HG02623 (cell line): ENCODE measurements around the gene NAALADL2.
A peak's percentile ranks its signal among the peaks of the same experiment; 100 is the strongest.

Experiments
- ATAC-seq: cut with Tn5 transposase; IDR thresholded peaks from one replicate; pipeline ENCODE4 v1.9.1; 2021; ENCODE audit warnings: moderate library complexity; ENCODE audit not compliant: unreplicated experiment

NAALADL2 gene

DNA sequence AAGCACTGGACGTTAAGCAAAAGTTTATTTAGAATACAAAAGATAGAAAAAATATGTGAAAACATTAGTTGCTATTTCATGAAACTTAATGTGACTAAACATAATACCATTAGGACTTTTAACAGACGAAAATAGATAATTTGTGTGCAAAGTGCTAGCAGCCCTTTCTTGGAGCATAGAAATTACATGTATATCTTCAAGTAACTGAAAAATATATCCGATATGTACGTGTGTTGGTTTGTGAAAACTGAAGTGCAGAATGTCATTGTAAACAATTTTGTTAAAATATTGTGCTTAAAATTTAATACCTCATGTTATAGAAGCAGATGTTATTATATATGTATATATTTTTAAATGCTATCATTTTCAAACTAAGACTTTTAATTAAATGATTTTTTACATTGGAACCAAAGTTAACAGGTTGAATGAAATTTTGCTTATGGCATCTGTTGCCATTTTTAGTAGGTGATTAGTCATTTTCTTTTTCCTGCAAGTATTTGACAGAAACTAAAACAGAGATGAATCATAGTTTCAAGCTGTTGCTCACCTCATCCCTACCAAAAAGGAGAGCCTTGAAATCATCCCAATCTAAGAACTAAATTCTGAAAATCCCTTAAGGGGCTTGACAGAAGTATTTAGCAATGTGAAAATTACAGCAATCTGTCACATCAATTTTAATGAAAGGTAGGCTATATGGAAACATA lies 334.8 kb downstream of the NAALADL2 start:
- peak; percentile 59 for ATAC-seq

DNA sequence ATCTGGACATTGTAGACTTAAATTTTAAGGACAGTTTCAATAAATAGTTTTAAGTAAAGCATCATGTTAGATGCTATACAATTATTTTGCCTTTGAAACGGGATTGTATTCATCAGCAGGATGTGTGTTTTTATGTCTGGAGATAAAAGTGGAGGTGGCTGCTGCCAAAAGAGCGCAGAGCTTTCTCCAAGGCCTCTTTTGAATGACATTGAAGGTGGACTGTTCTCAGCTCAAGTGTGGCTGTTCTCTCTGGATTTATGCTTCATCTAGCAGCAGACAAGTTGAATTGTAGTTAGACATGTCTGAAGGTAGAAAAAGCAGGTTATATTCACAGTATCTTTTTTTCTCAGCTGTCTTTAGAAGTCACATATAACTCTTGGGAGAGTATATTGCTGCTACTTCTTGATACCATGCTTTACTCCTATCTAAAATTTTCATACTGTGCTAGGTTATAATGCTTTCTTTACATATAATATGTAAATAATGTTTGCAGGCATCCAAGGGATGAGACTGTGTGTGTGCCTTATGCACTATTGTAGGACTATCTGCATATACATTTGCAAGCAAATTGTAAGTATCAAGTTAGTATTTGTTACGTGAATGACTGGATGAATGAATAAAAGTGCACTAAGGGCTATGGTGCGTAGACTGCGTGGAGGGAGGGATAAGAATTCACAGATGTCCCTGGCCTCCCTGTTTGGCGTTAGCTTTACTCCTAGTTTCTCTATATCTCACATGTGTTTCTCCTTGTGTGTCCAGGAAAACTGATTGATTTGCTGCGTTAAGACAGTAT lies 340.1 kb downstream of the NAALADL2 start:
- ATAC-seq, result no peak

DNA sequence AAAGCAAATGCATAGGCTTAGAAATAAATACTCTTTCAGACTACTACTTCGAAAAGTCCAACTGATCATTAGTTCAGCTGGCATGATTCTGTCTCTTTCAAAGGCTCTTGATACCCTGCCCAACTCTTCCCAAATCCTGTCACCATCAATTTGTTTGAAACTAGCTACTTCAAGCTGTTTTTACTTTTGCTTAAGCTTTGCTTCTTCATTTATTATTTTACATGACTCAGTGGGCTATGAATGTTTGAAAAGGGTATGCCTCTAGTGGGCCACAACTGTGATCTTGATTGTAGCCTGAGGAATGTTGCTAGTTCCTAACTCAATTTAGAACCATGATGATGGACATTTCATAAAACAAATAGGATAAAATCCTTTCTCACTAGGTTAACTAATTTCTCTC lies 340.8 kb downstream of the NAALADL2 start:
- ATAC-seq, result no peak

DNA sequence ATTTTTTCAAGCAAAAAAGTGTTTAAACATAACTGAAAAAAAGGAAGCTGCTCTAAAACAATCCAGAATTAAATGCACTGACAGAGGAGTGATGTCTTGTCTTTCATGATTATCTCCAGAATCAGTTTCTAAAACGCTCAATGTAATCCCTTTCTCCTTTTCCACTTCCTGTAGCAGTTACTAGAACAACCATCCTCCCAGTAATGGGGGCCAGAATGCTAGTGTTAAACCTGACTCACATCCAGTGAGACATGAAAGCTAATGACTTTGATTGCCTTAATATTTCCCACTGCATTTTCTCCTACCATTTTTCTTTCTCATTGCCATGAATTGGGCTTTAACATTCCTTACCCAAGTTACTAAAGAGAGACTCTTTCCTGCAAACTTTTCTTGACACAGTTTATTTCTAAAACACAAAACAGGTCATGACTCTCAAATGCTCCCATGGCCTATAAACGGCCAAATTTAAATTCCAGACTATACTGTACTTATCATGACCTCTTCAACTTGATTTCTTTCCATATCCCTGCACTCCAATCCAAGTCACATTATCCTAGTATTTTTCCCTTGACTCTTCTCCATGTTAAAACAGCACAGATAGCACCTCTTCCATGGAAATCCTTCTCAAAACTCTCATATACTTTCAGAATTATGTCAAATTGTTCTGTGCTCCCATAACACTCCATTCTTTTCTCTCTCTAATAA lies 341.4 kb downstream of the NAALADL2 start:
- no peak for ATAC-seq

DNA sequence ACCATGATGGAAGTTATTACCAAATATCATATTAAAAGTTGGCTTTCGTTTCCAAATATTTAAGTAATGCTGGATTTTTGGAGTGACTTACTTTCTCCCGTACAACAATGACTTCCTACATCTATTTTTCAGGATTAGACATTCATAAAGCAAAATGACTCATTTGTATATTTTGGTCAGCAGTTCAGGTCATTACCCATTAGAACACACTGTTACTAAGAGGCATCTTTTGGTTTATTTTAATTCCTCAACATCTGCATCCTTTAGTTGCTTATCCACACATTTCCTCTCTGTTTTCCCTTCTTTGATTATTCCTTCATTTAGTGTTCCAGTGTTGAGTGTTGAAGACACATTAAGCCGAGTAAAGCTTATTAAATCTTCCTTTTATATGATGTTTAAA lies 348.2 kb downstream of the NAALADL2 start:
- ATAC-seq, result no peak

DNA sequence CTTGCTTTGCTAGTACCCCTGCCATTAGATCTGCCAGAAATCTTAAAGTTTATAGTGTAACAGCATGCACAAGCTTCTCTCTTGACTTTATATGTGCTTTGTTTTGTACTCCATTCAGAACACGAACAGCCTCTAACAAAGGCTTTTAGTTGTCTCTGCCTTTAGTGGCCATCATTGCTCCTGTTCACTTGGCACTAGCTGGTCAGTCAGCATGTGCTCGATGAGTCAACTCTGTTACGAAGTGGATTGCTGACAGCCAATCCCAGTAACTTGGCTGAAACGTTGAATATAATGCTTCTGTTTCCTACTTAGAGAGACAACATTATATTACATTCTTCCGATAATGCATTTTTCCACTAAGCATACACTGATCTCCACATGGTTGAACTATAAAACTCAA lies 349.2 kb downstream of the NAALADL2 start:
- no peak for ATAC-seq

GRCh38 chr3:175211466-175211865 lies 352.3 kb downstream of the NAALADL2 start:
- no peak for ATAC-seq

GRCh38 chr3:175212896-175213295 lies 353.8 kb downstream of the NAALADL2 start:
- no peak for ATAC-seq

- ATAC-seq, result no peak
These were observed 355.1 kb downstream of the NAALADL2 start for GRCh38 chr3:175214216-175214615.

GRCh38 chr3:175215833-175216232 lies 356.7 kb downstream of the NAALADL2 start:
- ATAC-seq, result no peak

- no peak for ATAC-seq
These were observed 363.2 kb downstream of the NAALADL2 start for GRCh38 chr3:175222356-175222755.

GRCh38 chr3:175224051-175224450 lies 364.9 kb downstream of the NAALADL2 start:
- no peak for ATAC-seq

DNA sequence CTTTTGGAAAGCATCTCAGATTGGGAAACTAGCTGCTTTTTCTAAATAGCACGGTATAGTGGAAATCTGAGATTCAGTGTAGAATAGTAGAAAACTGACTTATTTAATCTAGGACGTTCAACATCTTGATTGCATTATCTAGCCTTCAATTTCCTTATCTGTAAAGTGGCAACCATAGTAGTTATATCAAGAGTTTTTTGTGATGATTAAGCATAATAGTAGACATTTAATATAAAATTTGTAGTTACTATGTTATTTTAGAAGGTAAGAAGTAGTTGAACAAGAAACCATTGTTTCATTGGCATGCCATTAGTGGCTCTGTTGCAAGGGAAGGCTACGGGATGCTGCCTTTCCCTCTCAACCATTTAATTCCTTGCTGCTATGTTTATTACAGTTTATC lies 367.3 kb downstream of the NAALADL2 start:
- ATAC-seq, result no peak

DNA sequence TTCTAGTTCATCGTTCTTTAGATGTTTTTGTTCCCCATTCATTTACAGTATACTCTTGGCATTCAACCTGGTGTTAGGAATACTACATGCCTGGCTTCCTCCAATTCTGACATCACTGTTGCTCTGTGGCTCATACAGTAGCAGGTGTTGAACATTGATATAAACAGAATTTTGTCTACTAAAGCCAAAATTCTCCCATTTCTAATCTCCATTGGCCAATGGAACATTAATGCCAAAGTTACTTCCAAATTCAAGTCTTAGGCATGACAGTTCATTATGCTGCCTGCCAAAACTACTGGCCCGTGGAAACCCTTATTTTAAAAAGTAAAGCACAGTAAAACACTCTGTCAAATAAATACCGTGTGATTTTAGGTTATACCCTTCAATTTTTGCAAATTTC lies 368.0 kb downstream of the NAALADL2 start:
- ATAC-seq, result no peak

- ATAC-seq, result no peak
These were observed 375.1 kb downstream of the NAALADL2 start for GRCh38 chr3:175233957-175234940.

DNA sequence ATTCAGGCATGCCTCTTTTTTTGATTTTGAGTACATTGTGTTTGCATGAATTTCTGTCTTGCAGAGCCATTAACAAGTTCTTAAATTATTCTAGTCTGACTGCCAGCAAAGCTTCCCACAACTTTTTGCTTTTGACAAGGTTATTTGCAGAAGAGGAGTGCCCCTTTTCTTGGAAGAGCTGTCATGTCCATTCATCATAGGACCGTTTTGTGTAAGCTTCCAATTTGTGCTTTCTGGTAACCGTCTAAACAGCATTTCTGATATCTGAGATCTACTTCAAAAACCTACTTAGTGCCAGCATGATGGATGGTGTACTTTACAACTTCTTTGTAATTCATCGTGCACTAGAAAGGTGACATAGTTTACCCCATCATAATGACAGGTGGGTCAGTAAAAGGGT lies 379.7 kb downstream of the NAALADL2 start:
- no peak for ATAC-seq

GRCh38 chr3:175240921-175241320 lies 381.8 kb downstream of the NAALADL2 start:
- no peak for ATAC-seq

GRCh38 chr3:175242243-175242642 lies 383.1 kb downstream of the NAALADL2 start:
- ATAC-seq, result no peak

GRCh38 chr3:175246234-175246633 lies 387.1 kb downstream of the NAALADL2 start:
- ATAC-seq, result no peak

DNA sequence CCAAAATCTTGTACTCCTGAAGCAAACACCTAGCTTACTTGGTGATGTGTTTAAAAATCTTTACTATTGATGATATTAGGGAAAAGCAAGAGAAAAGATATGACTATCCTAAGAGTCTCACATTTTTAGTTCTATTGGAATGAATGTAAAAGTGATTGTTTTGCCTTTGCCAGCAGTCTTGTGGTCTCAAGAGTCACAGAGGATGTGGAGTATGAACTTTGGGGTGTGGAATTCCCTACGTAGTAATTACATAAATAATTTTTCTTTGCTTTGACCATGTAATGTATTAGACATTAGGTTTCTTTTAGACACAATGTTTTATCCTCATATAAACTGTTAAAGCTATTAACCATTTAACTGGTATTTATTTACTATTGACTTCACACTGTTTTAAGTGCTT lies 387.6 kb downstream of the NAALADL2 start:
- no peak for ATAC-seq

GRCh38 chr3:175247629-175248028 lies 388.5 kb downstream of the NAALADL2 start:
- no peak for ATAC-seq
